H1 (cell line): ENCODE data around the gene ZNF730. TPM values are rescaled to one million over a fixed set of nuclear protein-coding genes. Genes with fewer than 3 reads are reported as not detected.

Experiments used
- CTCF ChIA-PET: fragments of 300-600 bp; sonication (Branson Sonifier 250); formaldehyde crosslinking; loops from one replicate; lab custom pipeline; 2021; ENCODE audit not compliant: partially characterized antibody; lab: Charles Lee
- POLR2A ChIA-PET: fragments of 300-600 bp; sonication (Branson Sonifier 250); formaldehyde crosslinking; loops from one replicate; lab custom pipeline; 2021; ENCODE audit warnings: inconsistent platforms; ENCODE audit not compliant: partially characterized antibody; lab: Charles Lee
- DNase-seq, 2 experiments: peaks; one replicate each; pipeline versions ENCODE4 v3.0.0 to v3.0.0-alpha.2; 2010 to 2022; ENCODE audit warnings: low spot score in 2 of 2, low read depth in 1 of 2, mixed read lengths in 1 of 2
- FAIRE-seq: peaks from 2 replicates; lab custom pipeline; 2011; peaks lifted over from hg19 to GRCh38; lab: Jason Lieb, UNC
- H2AFZ ChIP-seq: 2 replicates; pipeline ENCODE4 v1.8.1; 2012; ENCODE audit warnings: low read length, inconsistent platforms
- H2AK5ac ChIP-seq: 2 replicates; pipeline ENCODE4 v1.6.1; 2013; ENCODE audit warnings: low read depth, low read length
- H2BK120ac ChIP-seq: replicated peaks from 2 replicates; pipeline ENCODE3; 2013; ENCODE audit warnings: low read depth, low read length, inconsistent platforms
- H2BK12ac ChIP-seq: 2 replicates; pipeline ENCODE4 v1.6.1; 2013; ENCODE audit warnings: low read depth, low read length
- H2BK15ac ChIP-seq: 2 replicates; pipeline ENCODE4 v1.6.1; 2013; ENCODE audit warnings: low read length
- H2BK20ac ChIP-seq: 2 replicates; pipeline ENCODE4 v1.6.1; 2013; ENCODE audit warnings: low read length
- H2BK5ac ChIP-seq: 2 replicates; pipeline ENCODE4 v1.6.1; 2013; ENCODE audit warnings: low read depth, low read length
- H3K14ac ChIP-seq: 2 replicates; pipeline ENCODE4 v1.6.1; 2013; ENCODE audit warnings: inconsistent platforms; ENCODE audit not compliant: insufficient read length
- H3K18ac ChIP-seq: 2 replicates; pipeline ENCODE4 v1.6.1; 2013; ENCODE audit warnings: low read length; ENCODE audit errors: extremely low read depth
- H3K23ac ChIP-seq: 2 replicates; pipeline ENCODE4 v1.6.1; 2013; ENCODE audit warnings: inconsistent platforms; ENCODE audit not compliant: insufficient read length
- H3K23me2 ChIP-seq: 2 replicates; pipeline ENCODE4 v1.6.1; 2013; ENCODE audit warnings: low read depth, low read length
- H3K27ac ChIP-seq: 2 replicates; pipeline ENCODE4 v1.6.1; 2011; ENCODE audit warnings: low read depth, low read length, inconsistent platforms
- H3K27me3 ChIP-seq, 4 experiments: replicated peaks in 1 of 4; 1 replicate in 1 of 4; 2 replicates in 3 of 4; pipeline versions ENCODE4 v1.6.1 to v1.8.1; 2011 to 2013; ENCODE audit warnings: low read length in 3 of 4, mild to moderate bottlenecking in 3 of 4, inconsistent platforms in 2 of 4, mixed read lengths in 2 of 4, moderate library complexity in 1 of 4; ENCODE audit not compliant: control insufficient read depth in 3 of 4, insufficient read depth in 3 of 4; ENCODE audit errors: extremely low read depth in 1 of 4
- H3K36me3 ChIP-seq, 4 experiments: 2 replicates each; pipeline versions ENCODE4 v1.6.1 to v1.8.1; 2011 to 2013; ENCODE audit warnings: mild to moderate bottlenecking in 4 of 4, low read length in 3 of 4, moderate library complexity in 2 of 4, control low read depth in 1 of 4, inconsistent platforms in 1 of 4; ENCODE audit not compliant: insufficient read depth in 4 of 4, control insufficient read depth in 2 of 4
- H3K4ac ChIP-seq: replicated peaks from 2 replicates; pipeline ENCODE3; 2013; ENCODE audit warnings: low read length, low read depth, mixed read lengths, inconsistent platforms; ENCODE audit not compliant: insufficient read length
- H3K4me1 ChIP-seq, 4 experiments: replicated peaks in 1 of 4; 1 replicate in 1 of 4; 2 replicates in 3 of 4; pipeline versions ENCODE4 v1.6.1 to v1.8.1; 2011 to 2013; ENCODE audit warnings: low read length in 3 of 4, inconsistent platforms in 2 of 4, mixed read lengths in 1 of 4; ENCODE audit not compliant: insufficient read depth in 4 of 4, control insufficient read depth in 3 of 4
- H3K4me2 ChIP-seq, 2 experiments: 2 replicates each; pipeline versions ENCODE4 v1.6.1 to v1.8.1; 2011 to 2013; ENCODE audit warnings: low read depth in 2 of 2, low read length in 2 of 2, control low read depth in 1 of 2, inconsistent platforms in 1 of 2, mild to moderate bottlenecking in 1 of 2; ENCODE audit not compliant: insufficient read depth in 1 of 2
- H3K4me3 ChIP-seq, 4 experiments: fragments of 200-600, 300-600 bp in 1 of 4; sonication (generic), shearing (Covaris generic), sonication (Bioruptor Twin) in 1 of 4; 2 replicates each; pipeline versions ENCODE4 v1.5.1 to v1.8.1; 2011 to 2016; ENCODE audit warnings: low read length in 4 of 4, low read depth in 3 of 4, control low read depth in 2 of 4, inconsistent platforms in 2 of 4, mild to moderate bottlenecking in 2 of 4, mixed read lengths in 1 of 4, moderate library complexity in 1 of 4; ENCODE audit not compliant: insufficient read depth in 2 of 4; ENCODE audit errors: extremely low read depth in 1 of 4
- H3K56ac ChIP-seq: replicated peaks from 2 replicates; pipeline ENCODE3; 2013; ENCODE audit warnings: low read depth, mild to moderate bottlenecking, mixed read lengths, low read length, inconsistent platforms; ENCODE audit not compliant: insufficient read length
- H3K79me1 ChIP-seq: 2 replicates; pipeline ENCODE4 v1.6.1; 2013; ENCODE audit warnings: low read depth, low read length, control low read depth
- H3K79me2 ChIP-seq, 2 experiments: 2 replicates each; pipeline versions ENCODE4 v1.6.1 to v1.8.1; 2012 to 2013; ENCODE audit warnings: low read length in 2 of 2, mild to moderate bottlenecking in 2 of 2, inconsistent platforms in 1 of 2; ENCODE audit not compliant: insufficient read depth in 2 of 2, control insufficient read depth in 1 of 2
- H3K9ac ChIP-seq, 4 experiments: replicated peaks in 1 of 4; 1 replicate in 1 of 4; 2 replicates in 3 of 4; pipeline versions ENCODE4 v1.6.1 to v1.8.1; 2011 to 2013; ENCODE audit warnings: low read depth in 3 of 4, low read length in 3 of 4, control low read depth in 2 of 4, mild to moderate bottlenecking in 2 of 4, moderate library complexity in 2 of 4, inconsistent platforms in 1 of 4; ENCODE audit errors: extremely low read depth in 1 of 4
- H3K9me3 ChIP-seq, 2 experiments: 2 replicates each; pipeline versions ENCODE4 v1.6.1 to v1.8.1; 2012 to 2013; ENCODE audit warnings: mild to moderate bottlenecking in 2 of 2, moderate library complexity in 2 of 2, control low read depth in 1 of 2, inconsistent platforms in 1 of 2, low read depth in 1 of 2, low read length in 1 of 2, mixed read lengths in 1 of 2; ENCODE audit not compliant: insufficient read depth in 2 of 2
- H4K20me1 ChIP-seq, 2 experiments: replicated peaks in 1 of 2; 2 replicates each; pipeline versions ENCODE3 to v1.8.1; 2011 to 2013; ENCODE audit warnings: inconsistent platforms in 2 of 2, low read length in 2 of 2, mild to moderate bottlenecking in 1 of 2; ENCODE audit not compliant: insufficient read depth in 2 of 2, control insufficient read depth in 1 of 2
- H4K5ac ChIP-seq: 2 replicates; pipeline ENCODE4 v1.6.1; 2013; ENCODE audit warnings: low read length, low read depth, mixed read lengths, inconsistent platforms; ENCODE audit not compliant: insufficient read length
- H4K8ac ChIP-seq: 2 replicates; pipeline ENCODE4 v1.8.0; 2013; ENCODE audit warnings: mild to moderate bottlenecking, moderate library complexity, low read length, inconsistent platforms; ENCODE audit not compliant: insufficient read depth; ENCODE audit errors: extremely low read depth
- H4K91ac ChIP-seq: replicated peaks from 2 replicates; pipeline ENCODE3; 2013; ENCODE audit warnings: low read length, mixed read lengths, inconsistent platforms; ENCODE audit not compliant: insufficient read length
- CBX8 ChIP-seq: fragments of 300-800, 300-1000 bp; sonication (generic); IDR thresholded peaks from 2 replicates; pipeline ENCODE4 v1.7.1; 2016; ENCODE audit warnings: low read depth, low read length, borderline replicate concordance
- CEBPB ChIP-seq: IDR thresholded peaks from 2 replicates; pipeline ENCODE4 v1.6.1; 2012; ENCODE audit warnings: low read depth, low read length
- RNF2 ChIP-seq: fragments of 200-900, 300-1000 bp; sonication (generic); IDR thresholded peaks from 2 replicates; pipeline ENCODE4 v1.7.1; 2016; ENCODE audit warnings: borderline replicate concordance, low read depth, mild to moderate bottlenecking, antibody characterized with exemption, low read length; ENCODE audit not compliant: poor library complexity, severe bottlenecking; ENCODE audit errors: missing control alignments
- SAP30 ChIP-seq: fragments of 300-600 bp; sonication (generic); IDR thresholded peaks from 2 replicates; pipeline ENCODE4 v1.7.1; 2012; ENCODE audit warnings: low read length, moderate library complexity, mild to moderate bottlenecking, inconsistent platforms; ENCODE audit not compliant: insufficient read depth, insufficient replicate concordance
- SIN3A ChIP-seq, 2 experiments: IDR thresholded peaks in 1 of 2; conservative IDR thresholded peaks in 1 of 2; 2 replicates each; pipeline ENCODE4 v1.6.1; 2011 to 2012; ENCODE audit warnings: low read length in 2 of 2, improper control_type of control experiment in 1 of 2, low read depth in 1 of 2, mild to moderate bottlenecking in 1 of 2
- TAF7 ChIP-seq: optimal IDR thresholded peaks from 2 replicates; pipeline ENCODE3; 2011; ENCODE audit warnings: low read depth, mild to moderate bottlenecking, inconsistent platforms, low read length, moderate library complexity, borderline replicate concordance
- TBP ChIP-seq: IDR thresholded peaks from 2 replicates; pipeline ENCODE4 v1.6.1; 2011; ENCODE audit warnings: low read depth, low read length, improper control_type of control experiment
- TEAD4 ChIP-seq: IDR thresholded peaks from 2 replicates; pipeline ENCODE4 v1.6.1; 2012; ENCODE audit warnings: low read depth, low read length, inconsistent platforms, mixed read lengths
- WGBS, 2 experiments: shearing (Covaris generic) in 1 of 2; methylation state at CpG; one replicate each; pipeline versions ENCODE4 v1.1.6 to v1.1.7; 2013 to 2015; ENCODE audit warnings: low lambda C conversion rate in 2 of 2, mixed read lengths in 2 of 2, inconsistent platforms in 1 of 2, low coverage in 1 of 2, missing lambda C conversion rate in 1 of 2; ENCODE audit not compliant: insufficient replicate concordance in 2 of 2, insufficient coverage in 1 of 2, insufficient read length in 1 of 2; ENCODE audit errors: extremely low coverage in 1 of 2, missing lambda C conversion rate in 1 of 2; 5-methylcytosine and 5-hydroxymethylcytosine counted together
- polyA plus RNA-seq, 7 experiments: library from polyadenylated mRNA; depleted of rRNA in 3 of 7; stranded (reverse) in 5 of 7; unstranded in 2 of 7; fragments of >200 nt in 5 of 7; fragments of 200-250 nt in 2 of 7; gene quantifications; 1 replicate in 5 of 7; 2 replicates in 1 of 7; 4 replicates in 1 of 7; pipeline versions ENCODE4 v1.2.1 to v1.2.3, GENCODE V29; 2011 to 2013; ENCODE audit warnings: missing spikeins in 2 of 7, mixed read lengths in 2 of 7
- total RNA-seq: library from RNA; stranded (reverse); fragmentation: NEBNext Ultra II Directional; extraction: Animal tissue kit (Norgen Biotek cat#: 25700); gene quantifications from 2 replicates; pipeline ENCODE4 v1.2.1, GENCODE V29; 2021
- TF ChIP-seq, protein P1 (sequence below): IDR thresholded peaks from 2 replicates; pipeline ENCODE4 v1.6.1; 2012; ENCODE audit warnings: inconsistent platforms

Gene ZNF730
- total and polyA plus RNA-seq, 2 of the 8 experiments (the other 6 are each of a cell fraction or from before 2014, with no cell fraction given) = 7.0 to 29.4 TPM

DNA sequence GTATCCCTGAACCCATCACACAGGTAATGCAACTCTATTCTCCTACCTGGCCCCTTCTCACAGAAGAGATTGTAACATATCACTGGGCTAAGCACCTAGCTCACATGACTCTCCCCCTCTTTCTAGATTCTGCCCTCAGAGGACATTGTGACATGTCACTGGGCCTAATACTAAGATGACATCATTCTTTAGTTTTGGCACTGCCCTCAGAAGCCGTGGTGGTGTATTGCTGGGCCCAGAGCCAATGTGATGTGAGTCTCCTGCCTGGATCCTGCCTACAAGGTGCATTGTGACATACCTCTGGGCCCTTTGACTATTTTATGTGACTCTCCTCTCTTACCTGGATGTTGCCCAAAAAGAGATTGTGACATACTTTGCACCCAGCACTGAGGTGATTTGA lies 21.4 kb upstream of the ZNF730 start:
- CTCF ChIA-PET = no interaction called here
- H3K9ac ChIP-seq = no peak overlapping the region
- H2BK20ac ChIP-seq = no peak overlapping the region
- no peak overlapping the region for H2BK12ac ChIP-seq
- peaks cover 0 to 82% of the 10 kb centered on the region in 2 experiments; a peak in 3 of 4 replicates for H3K79me2 ChIP-seq
- no peaks in the 10 kb centered on the region for H3K27me3 ChIP-seq
- FAIRE-seq (no peak), DNase-seq (no peak)
- H3K9me3 ChIP-seq = peaks cover 6 to 13% of the 10 kb centered on the region in 2 experiments
- no peak overlapping the region for H2AFZ ChIP-seq
- H3K27ac ChIP-seq = no peak overlapping the region
- no peak overlapping the region for H2AK5ac ChIP-seq
- H3K23me2 ChIP-seq = no peaks in the 10 kb centered on the region
- H2BK5ac ChIP-seq = no peak overlapping the region
- H3K14ac ChIP-seq = no peak overlapping the region
- 100% methylated on average over 1 of the region's 1 CpG; no CpG with 5 or more reads in 1 of the 2 experiments for WGBS, 2 experiments
- H3K23ac ChIP-seq = no peak overlapping the region
- no peak overlapping the region for H3K56ac ChIP-seq
- TF ChIP-seq SIN3A (conservative IDR thresholded peaks at IDR 0.05 in 1 of 2, IDR thresholded peaks at IDR 0.05 in 1 of 2; ENCODE audit: low read depth in 1 of 2, low read length in 2 of 2) (no peak), CEBPB (no peak), TBP (no peak), SAP30 (no peak), CBX8 (no peak), TEAD4 (no peak), TAF7 (no peak), RNF2 (no peak)
- TF ChIP-seq, protein P1, sequence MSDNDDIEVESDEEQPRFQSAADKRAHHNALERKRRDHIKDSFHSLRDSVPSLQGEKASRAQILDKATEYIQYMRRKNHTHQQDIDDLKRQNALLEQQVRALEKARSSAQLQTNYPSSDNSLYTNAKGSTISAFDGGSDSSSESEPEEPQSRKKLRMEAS = no peak
- TF ChIP-seq, all 59 proteins: peak for 0
- Histone ChIP-seq H4K91ac (no peak overlapping the region), H3K4me1 (no peaks in the 10 kb centered on the region; a peak in 1 of 7 replicates), H3K4me3 (no peak overlapping the region), H4K20me1 (peaks cover 14 to 35% of the 10 kb centered on the region in 2 experiments), H3K4me2 (no peak overlapping the region), H3K79me1 (peaks cover 14% of the 10 kb centered on the region), H3K36me3 (peaks cover 18 to 76% (median 60%) of the 10 kb centered on the region in 4 experiments; a peak in 7 of 8 replicates), H4K8ac (no peak overlapping the region), H2BK15ac (no peak overlapping the region), H4K5ac (no peak overlapping the region), H3K18ac (no peak overlapping the region), H3K4ac (no peak overlapping the region), H2BK120ac (no peak overlapping the region)
- POLR2A ChIA-PET = no interaction called here
